GM23248 (cell line): ENCODE data around the gene HDHD3.

ENCODE experiments used
- EZH2 ChIP-seq: fragments of 200-600 bp; sonication (generic); IDR thresholded peaks from 2 replicates; pipeline ENCODE4 v1.6.1; 2018; ENCODE audit warnings: antibody characterized with exemption, mild to moderate bottlenecking; ENCODE audit not compliant: insufficient read depth, poor library complexity, severe bottlenecking
- EZH2phosphoT487 ChIP-seq: fragments of 200-600 bp; sonication (generic); IDR thresholded peaks from 2 replicates; pipeline ENCODE4 v1.6.1; 2018; ENCODE audit warnings: antibody characterized with exemption, moderate library complexity, mild to moderate bottlenecking, low read depth; ENCODE audit not compliant: insufficient read depth

DNA sequence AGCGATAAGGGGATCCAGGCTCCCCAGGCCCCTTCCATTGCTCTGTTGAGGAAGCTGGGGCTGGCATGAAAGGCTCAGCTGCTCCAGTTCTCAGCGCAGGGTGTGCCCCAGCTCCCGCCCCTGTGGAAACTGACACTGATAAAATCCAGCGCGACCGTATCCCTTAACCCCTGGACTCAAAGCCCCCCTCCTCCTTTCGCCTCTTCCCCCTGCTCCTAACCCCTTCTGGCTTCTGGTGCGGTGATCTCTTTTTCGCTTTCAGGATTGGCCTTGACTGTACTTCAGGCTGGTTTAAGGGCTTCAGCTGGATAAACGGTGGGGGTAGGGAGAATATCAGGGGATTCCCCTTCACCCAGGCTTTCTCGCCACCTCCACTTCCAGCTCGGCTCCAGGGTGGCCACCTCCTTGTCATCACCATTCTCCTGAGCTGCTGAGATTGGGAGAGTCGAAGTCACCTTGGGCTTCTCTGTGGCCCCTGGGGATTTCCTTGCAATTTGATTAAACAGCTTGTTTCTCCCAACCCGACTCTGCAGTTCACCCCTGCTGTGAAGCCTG, 26.6 kb downstream of the HDHD3 start:
- TF ChIP-seq EZH2 (peak; percentile 74), EZH2phosphoT487 (peak; percentile 75; the same call in 1 of the 2 replicates)
